NCI-H526 (cell line): ENCODE data around the gene HNRNPL.
"Not testable (repeated sequence)": the region's sequence is repeated elsewhere in the genome, so short reads cannot be mapped to it uniquely, and the experiment has no call there.

Experiments
- DNase-seq, 2 experiments: peaks; one replicate each; lab custom pipeline; 2025; lab: John Stamatoyannopoulos, UW

HNRNPL gene

DNA sequence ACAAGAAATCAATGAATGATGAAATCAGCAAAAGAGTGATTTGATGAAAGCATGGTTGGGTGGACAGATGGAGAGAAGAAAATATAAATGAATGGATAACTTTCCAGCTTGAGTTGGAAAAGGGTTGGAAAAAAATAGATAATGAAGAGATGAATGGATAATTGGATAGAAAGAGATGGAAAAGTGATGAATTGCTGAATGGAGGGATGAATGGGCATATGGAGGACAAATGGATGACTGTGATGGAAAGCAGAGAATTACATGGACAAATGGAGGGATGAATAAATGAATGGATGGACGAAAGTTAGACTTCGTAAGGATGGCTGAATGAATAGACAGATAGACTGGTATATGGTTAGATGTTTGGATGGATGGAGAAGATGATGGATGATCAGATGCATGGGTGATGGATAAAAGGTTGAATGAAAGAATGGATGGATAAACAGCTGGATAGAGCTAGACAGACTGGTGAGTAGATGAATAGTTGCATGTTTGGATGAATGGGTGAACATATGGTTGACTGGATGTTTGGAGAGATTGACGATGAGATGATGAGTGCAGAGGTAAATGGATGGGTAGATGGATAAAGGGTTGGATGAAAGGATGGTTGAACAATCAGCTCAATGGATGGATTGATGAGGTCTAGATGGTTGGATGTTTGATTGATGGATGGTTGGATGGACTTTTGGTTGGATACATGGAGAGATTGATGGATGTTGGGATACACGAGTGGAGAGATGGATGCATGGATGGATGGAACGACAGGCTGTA is 49.0 kb downstream of the HNRNPL start:
- no peak for DNase-seq

DNA sequence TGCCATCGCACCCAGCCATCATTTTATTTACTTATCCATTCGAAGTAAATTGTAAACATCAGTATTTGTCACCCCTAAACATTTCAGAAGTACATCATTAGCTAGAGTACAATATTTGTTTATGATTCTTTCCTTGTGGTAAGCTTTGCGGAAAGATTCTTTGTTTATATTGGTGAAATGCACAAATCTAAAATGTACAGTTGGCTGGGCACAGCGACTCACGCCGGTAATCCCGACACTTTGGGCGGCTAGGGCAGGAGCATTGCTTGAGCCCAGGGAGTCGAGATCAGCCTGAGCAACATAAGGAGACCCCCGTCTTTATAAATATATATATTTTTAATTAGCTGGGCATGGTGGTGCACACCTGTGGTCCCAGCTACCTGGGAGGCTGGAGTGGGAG is 50.7 kb downstream of the HNRNPL start:
- DNase-seq, result no peak

DNA sequence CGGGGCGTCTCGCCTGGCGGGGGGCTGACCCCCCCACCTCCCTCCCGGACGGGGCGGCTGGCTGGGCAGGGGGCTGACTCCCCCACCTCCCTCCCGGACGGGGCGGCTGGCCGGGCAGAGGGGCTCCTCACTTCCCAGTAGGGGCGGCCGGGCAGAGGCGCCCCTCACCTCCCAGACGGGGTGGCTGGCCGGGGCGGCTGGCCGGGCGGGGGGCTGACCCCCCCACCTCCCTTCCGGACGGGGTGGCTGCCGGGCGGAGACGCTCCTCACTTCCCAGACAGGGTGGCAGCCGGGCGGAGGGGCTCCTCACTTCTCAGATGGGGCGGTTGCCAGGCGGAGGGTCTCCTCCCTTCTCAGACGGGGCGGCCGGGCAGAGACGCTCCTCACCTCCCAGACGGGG is 52.0 kb downstream of the HNRNPL start:
- DNase-seq, result not testable (repeated sequence)

DNA sequence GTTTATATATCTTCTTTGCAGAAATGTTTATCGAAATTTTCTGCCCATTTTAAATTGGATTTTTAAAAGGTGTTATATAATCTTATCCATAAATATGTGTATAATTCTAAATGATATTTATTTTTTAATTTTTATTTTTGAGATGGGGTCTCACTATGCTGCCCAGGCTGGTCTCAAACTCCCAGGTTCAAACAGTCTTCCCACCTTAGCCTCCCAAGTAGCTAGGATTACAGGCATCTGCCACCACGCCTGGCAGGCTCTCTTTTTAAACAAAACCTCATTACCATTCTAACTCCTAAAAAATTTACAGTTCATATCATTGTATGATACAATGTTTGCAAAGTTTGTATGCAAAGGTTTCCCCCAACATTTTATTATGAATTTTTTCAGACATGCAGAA is 53.6 kb downstream of the HNRNPL start:
- DNase-seq, result no peak

DNA sequence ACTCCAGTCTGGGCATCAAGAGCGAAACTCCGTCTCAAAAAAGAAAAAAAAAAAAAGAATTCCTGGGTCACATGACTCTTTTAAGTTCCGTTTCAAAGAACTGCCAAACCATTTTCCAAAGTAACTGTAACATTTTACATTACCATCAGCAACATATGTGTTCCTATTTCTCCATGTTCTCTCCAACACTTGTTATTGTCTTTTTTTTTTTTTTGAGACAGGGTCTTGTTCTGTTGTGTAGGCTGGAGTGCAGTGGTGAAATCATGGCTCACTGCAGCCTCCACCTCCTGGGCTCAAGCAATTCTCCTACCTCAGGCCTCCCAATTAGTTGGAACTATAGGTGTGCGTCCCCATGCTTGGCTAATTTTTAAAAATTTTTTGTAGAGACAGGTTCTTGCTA is 54.2 kb downstream of the HNRNPL start:
- no peak for DNase-seq

DNA sequence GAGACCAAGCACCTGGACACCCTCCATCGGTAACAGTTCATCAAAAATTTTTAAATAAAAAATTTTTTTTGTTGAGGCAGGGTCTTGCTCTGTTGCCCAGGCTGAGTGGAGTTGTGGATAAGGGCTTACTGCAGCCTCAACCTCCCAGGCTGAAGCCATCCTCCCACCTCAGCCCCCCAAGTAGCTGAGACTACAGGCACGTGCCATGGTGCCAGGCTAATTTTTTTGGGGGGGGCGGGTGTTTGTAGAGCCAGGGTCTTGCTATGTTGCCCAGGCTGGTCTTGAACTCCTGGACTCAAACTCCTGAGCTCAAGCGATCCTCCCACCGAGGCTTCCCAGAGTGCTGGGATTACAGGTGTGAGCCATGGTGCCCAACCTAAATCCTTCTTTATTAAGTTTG is 56.1 kb downstream of the HNRNPL start:
- no peak for DNase-seq

DNA sequence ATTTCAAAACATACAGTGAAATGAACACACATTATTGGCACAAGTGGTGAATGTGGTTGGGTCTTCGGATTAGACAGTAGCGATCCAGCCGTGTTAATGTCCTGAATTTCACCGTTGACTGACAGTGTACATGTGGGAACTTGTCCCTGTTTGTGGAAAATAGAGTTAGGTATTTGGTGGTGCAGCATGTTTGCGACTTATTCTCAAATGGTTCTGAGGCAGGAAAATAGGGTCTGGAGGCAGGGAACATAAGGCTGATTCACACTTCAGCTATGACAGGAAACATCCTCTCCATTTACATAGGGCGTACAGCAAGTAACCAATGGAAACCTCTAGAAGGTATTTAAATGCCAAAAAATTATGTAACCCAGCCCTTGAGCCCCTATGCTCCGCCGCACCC is 56.6 kb downstream of the HNRNPL start:
- DNase-seq, result no peak

DNA sequence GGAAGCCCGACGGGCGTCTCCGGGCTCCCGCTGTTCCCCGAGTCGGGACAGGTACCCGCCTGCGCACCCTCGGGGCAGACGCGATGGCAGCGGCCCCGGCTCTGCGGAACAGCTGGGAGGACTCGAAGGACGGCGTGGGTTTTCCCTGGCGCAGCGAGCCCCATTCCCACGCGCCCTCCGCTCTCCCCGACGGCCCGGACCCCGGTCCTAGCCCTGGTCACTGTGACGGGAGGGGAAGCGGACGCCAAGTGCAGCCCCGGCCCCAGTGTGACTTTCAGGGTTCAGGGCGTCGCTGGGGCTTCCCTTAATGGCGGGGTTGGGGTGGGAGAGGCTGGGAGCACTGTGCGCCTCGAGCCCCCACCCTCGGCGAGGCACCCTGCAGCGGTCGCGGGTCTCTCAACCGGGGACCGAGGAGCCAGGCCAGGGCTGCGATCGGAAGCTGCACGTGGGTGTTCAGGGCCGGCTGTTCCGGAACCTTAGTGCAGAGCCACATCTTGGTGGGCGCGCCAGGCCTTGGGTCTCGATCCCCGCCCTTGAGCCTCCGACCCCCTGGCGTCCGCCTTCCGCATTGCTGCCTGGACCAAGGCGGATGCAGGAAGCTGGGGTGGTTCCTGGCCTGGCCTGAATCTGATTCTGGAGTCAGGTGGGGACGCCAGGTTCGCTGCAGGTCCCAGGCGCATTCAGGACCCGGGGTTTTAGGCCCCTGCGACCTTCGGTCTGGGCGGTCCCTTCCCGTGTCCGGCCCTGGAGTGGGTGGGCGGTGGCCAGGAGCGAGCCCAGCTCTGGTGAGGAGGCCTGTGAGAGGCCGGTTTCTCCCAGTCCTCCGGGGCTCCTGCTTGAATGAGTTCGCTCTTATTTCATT is 57.3 kb downstream of the HNRNPL start:
- no peak for DNase-seq

DNA sequence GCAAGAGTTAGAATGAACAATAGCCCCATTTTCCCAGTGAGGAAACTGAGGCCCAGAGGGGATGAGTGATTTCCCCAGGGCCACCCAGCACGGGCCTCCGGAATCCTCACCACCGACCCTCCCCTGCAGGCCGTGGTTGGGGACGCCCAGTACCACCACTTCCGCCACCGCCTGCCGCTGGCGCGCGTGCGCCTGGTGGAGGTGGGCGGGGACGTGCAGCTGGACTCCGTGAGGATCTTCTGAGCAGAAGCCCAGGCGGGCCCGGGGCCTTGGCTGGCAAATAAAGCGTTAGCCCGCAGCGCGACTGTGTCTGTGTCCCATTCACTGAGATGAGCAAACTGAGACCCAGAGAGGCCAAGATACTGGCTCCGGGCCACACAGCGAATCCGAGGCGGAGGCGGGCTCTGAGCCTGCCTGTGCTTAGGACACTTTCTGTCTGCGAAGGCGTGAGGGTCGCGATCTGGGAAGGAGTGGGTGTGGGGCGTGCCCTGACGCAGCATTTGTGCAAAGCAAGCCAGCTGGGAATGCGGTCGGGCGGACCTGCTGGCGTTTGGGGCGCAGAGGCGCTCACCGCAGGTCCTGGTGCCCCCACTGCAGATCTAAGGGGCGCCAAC is 58.2 kb downstream of the HNRNPL start:
- not testable (repeated sequence) for DNase-seq

DNA sequence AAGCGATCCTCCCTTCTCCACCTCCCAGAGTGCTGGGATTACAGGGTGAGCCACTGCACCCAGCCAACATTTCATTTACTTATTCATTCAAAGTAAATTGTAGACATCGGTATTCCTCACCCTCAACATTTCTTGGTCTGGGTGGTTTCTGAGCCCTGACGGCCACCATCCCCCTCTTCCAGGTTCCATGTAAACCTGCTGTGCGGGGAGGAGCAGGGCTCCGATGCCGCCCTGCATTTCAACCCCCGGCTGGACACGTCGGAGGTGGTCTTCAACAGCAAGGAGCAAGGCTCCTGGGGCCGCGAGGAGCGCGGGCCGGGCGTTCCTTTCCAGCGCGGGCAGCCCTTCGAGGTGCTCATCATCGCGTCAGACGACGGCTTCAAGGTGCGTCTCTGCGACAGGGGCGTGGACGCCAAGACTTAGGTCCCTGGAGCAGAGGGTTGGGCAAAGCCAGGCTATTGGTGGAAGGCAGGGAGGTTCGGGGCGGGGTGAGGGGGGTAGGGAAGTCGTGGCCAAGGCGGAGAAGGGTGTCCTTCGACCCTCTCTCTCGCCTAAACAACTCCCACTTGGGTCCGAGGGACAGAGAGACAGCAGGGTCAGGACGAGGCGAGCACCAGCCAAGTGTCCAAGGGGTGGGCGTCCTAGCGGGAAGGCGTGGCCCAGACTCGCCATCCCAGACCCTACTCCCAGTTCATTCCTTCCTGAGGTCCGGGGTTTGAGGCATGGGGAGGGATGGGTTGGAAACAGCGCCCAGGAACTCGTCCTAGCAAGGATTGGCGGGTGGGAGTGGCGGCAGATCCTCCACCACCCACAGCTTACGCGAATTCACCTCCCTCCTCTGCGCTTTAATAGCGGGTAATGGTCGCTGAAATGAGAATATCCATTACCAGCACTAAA is 59.0 kb downstream of the HNRNPL start:
- not testable (repeated sequence) for DNase-seq

DNA sequence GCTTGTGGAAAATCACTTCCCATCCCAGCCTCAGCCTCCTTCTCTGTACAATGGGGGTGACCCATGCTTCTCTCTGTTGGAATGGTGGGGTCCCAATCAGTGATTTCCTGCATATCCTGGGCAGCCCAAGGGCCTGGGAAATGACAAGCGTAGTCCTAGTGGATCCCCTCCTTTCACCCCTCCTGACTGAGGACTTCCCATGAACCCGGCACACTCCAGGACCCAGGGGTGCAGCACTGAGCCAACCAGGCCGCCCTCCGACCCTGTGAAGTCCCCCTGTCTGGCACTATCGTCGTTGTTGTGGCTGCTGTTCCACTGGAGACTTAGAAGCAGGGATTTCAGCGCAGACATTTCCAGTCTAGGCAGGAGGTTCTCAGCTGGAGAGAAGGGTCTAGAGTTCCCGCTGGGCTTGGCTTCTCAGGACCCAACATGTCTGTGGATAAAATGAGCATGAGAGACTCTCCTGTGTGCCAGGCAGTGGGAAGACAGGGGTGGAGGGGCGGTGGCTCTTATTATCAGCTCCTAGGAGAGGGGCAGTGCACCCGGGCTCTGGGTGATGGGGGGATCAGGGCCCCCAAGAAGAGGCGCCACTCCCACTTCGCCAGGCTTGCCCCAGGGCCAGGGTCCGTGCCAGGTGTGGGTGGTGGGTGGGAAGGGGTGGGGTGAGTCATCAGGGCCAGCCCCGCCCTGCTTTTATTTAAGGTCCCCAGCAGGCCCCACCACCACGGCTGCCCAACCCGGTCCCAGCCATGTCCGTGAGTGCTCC is 61.1 kb downstream of the HNRNPL start, which contains the start of gene LGALS7B:
Gene LGALS7B (plus strand): TSS at position 723 of the 766 bp plus-strand sequence. CDS start 27 bp downstream, at position 750.
- no peak for DNase-seq

DNA sequence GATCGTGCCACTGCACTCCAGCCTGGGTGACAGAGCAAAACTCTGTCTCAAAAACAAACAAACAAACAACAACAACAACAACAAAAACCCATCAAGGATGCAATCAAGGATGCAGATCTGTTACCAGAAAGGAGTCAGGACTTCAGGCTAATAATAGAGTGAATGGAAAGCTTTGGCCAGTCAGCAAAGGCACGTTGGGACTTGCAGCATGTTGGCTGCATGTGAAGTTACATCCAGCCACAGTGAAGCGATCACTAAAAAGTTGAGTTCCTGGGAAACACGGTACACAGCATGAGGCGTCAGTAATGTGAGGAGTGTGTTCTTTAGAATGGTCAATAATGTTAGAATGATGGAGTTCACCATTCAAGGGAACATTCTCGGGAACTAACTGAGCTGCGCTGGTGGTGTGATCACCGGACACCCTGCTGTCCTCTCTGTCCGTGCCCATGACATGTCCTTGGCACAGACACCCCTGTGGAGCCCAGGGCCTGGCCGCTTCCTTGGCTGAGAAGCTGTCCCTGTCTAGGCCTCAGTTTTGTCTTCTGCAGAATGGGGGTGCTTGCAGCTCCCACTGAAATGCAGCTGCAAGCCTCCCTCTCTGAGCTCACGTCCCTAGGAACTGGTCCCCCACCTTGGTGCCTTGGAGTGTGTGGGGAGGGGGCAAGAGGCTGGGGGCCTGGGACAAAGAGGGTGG is 63.1 kb downstream of the HNRNPL start:
- DNase-seq, result no peak
